ENCODE data around the gene SREK1. TPM values are rescaled to one million over a fixed set of nuclear protein-coding genes. Genes with fewer than 3 reads are reported as not detected.
A peak's percentile ranks its signal among the peaks of the same experiment; 100 is the strongest.

The SREK1 gene
- total RNA-seq, 2 donors from 2014 or later = 118 to 134 TPM

DNA sequence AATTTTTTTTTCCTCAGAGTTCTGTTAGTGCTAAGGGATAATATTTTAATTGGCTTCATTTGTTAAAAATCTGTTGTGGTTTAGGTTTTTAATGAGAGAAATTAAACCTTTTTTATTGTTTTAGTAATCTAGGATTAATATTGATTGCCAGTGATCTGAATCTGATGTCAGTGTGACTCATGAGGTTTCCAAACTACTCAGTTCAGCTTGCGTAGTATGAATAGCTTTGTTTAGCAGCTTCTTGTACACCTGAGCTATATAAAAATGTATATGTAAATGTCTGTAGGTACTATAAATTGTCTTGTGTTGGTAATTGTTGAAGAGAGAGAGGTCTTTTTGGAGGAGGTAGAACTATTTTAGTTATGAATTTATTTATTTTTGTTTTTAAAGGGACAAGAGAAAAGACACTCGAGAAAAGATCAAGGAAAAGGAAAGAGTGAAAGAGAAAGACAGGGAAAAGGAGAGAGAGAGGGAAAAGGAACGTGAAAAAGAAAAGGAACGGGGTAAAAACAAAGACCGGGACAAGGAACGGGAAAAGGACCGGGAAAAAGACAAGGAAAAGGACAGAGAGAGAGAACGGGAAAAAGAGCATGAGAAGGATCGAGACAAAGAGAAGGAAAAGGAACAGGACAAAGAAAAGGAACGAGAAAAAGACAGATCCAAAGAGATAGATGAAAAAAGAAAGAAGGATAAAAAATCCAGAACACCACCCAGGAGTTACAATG, 26.3 kb downstream of the SREK1 start:
- TF ChIP-seq, protein P1, sequence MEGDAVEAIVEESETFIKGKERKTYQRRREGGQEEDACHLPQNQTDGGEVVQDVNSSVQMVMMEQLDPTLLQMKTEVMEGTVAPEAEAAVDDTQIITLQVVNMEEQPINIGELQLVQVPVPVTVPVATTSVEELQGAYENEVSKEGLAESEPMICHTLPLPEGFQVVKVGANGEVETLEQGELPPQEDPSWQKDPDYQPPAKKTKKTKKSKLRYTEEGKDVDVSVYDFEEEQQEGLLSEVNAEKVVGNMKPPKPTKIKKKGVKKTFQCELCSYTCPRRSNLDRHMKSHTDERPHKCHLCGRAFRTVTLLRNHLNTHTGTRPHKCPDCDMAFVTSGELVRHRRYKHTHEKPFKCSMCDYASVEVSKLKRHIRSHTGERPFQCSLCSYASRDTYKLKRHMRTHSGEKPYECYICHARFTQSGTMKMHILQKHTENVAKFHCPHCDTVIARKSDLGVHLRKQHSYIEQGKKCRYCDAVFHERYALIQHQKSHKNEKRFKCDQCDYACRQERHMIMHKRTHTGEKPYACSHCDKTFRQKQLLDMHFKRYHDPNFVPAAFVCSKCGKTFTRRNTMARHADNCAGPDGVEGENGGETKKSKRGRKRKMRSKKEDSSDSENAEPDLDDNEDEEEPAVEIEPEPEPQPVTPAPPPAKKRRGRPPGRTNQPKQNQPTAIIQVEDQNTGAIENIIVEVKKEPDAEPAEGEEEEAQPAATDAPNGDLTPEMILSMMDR (IDR thresholded peaks at IDR 0.05) = no peak
- no peak for TF ChIP-seq POLR2A (IDR thresholded peaks at IDR 0.05)
- Histone ChIP-seq H3K4me1 (no peaks in the 10 kb centered on the region), H3K27me3 (no peaks in the 10 kb centered on the region), H3K4me3 (no peak overlapping the region), H3K36me3 (replicated peaks in 1 of 2; ENCODE audit: insufficient read depth in 1 of 2, low read depth in 2 of 2) (peaks cover 0 to 12% of the 10 kb centered on the region in 2 donors), H3K27ac (no peak overlapping the region), H3K9me3 (no peaks in the 10 kb centered on the region)
- 88 to 90% methylated on average over 10 of the region's 10 CpGs for WGBS, 2 donors
- ATAC-seq (no peak), DNase-seq (no peak)
- intact Hi-C loops (cut with DNase I) = no loop called here

DNA sequence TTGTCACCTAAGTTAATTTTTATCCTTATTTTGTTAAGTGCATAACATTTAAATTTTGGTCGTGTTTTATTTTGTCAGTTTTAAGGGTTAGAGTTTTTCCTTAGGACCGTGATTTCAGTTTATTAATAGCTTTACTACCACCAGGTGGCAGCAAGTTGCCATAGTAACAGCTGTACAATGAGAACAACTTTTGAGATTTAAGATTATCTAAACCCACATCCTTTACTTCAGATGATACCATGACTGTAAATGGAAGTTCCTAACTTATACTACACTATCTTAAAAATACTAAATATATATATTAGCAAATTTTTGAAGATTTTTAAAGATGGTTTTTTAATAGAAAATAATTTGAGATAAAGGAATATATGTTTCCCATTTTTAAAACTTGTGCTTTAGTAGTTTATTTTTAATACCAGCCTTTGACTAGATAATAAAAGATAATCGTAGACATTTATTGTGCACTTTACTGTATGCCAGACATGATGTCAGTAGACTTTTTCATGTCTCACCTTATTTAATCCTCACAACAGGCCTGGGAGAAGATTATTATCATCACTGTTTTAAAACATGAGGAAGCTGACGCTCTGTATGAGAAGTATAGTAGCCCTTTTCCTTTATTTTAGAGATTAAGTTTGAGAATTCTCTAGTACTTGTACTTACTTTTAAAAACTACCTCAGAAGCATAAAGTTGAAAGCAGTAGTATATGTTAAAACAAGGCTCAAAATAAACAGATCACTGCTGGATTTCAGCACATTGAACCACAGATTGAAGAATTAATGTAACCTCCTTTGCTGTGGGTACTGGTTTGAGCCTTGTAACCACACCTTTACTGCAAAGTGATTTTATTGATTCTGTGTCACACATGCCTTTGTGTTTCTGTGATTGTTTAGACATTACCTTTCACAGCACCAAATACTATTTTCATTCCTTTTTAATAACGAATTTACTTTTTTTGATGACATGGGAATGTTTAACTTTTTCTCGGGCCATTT, 27.5 kb downstream of the SREK1 start:
- no peaks in the 10 kb centered on the region for H3K9me3 ChIP-seq
- ATAC-seq (no peak), DNase-seq (peak; percentile 21 to 56 (median 42))
- 42 to 43% methylated on average over 6 of the region's 6 CpGs for WGBS, 2 donors
- no peak overlapping the region for H3K4me3 ChIP-seq
- no peak for TF ChIP-seq POLR2A (IDR thresholded peaks at IDR 0.05)
- TF ChIP-seq, protein P1 (IDR thresholded peaks at IDR 0.05) = peak in 6 of 7 experiments; percentile 32 to 52 (median 48)
- H3K27ac ChIP-seq = no peak overlapping the region
- H3K27me3 ChIP-seq = no peaks in the 10 kb centered on the region
- intact Hi-C loops (cut with DNase I) = no loop called here
- H3K36me3 ChIP-seq (replicated peaks in 1 of 2; ENCODE audit: insufficient read depth in 1 of 2, low read depth in 2 of 2) = peaks cover 0 to 9% of the 10 kb centered on the region in 2 donors
- H3K4me1 ChIP-seq = no peaks in the 10 kb centered on the region

DNA sequence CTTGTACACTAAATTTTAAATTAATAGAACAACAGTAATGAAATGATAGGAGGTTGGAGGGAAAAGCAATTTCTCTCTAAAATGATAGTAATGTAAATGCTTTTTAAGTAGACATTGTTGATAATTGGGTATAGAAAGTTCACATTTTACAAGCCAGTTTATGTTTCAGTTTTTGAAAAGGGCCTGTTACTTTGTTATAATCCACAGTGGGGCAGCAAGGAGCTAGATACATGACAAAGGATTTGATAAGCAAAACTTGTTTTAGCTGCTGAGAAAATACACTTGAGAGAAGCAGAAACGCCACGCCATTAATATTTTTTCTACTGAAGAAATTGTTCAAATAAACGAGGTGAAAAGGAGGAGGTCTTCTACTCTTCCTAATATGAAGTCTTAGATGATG, 30.2 kb downstream of the SREK1 start:
- 47 to 63% methylated on average over 3 of the region's 3 CpGs for WGBS, 2 donors
- intact Hi-C loops (cut with DNase I) = no loop called here
- no peak overlapping the region for H3K27ac ChIP-seq

DNA sequence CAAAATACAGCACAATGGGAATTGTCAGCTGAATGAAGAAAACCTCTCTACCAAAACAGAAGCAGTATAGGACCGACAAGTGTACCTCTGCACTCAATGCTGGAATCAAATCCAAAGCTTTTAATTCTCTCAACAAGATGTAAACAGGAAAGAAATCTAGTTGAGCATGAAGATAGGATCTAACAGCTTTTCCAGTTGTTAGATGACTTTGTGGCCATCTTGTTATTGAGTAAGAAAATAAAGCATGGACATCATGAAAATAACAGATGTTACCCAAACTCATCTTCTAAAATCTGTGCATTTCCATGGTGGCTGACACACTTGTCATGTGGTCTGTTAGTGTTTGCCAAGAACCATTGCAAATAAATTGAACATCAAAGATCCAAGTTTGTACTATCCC, 34.7 kb downstream of the SREK1 start:
- ATAC-seq (no peak), DNase-seq (no peak)
- H3K9me3 ChIP-seq = no peaks in the 10 kb centered on the region
- H3K4me1 ChIP-seq = no peaks in the 10 kb centered on the region
- TF ChIP-seq, protein P1 (IDR thresholded peaks at IDR 0.05) = no peak
- no peak for TF ChIP-seq POLR2A (IDR thresholded peaks at IDR 0.05)
- H3K4me3 ChIP-seq = no peak overlapping the region
- intact Hi-C loops (cut with DNase I) = no loop called here
- no peak overlapping the region for H3K27ac ChIP-seq
- 77 to 97% methylated on average over 1 of the region's 1 CpG for WGBS, 2 donors
- H3K36me3 ChIP-seq (replicated peaks in 1 of 2; ENCODE audit: insufficient read depth in 1 of 2, low read depth in 2 of 2) = peaks cover 11 to 19% of the 10 kb centered on the region in 2 donors
- no peaks in the 10 kb centered on the region for H3K27me3 ChIP-seq

More for the DNA sequence above, 30.2 kb downstream of the SREK1 start:
- Histone ChIP-seq H3K36me3 (replicated peaks in 1 of 2; ENCODE audit: insufficient read depth in 1 of 2, low read depth in 2 of 2) (peaks cover 5 to 23% of the 10 kb centered on the region in 2 donors), H3K4me3 (no peak overlapping the region), H3K27me3 (no peaks in the 10 kb centered on the region), H3K4me1 (no peaks in the 10 kb centered on the region), H3K9me3 (no peaks in the 10 kb centered on the region)
- DNase-seq (no peak), ATAC-seq (no peak)
- TF ChIP-seq, protein P1 (IDR thresholded peaks at IDR 0.05) = peak in 2 of 7 experiments; percentile 14
- no peak for TF ChIP-seq POLR2A (IDR thresholded peaks at IDR 0.05)

Data from body of pancreas (tissue), 4 donors.